Measurements from ENCODE around the gene UQCRC1. TPM values are rescaled to one million over a fixed set of nuclear protein-coding genes. Genes with fewer than 3 reads are reported as not detected.

Gene UQCRC1
- total RNA-seq, 1 donor from 2014 or later: 126 TPM

DNA sequence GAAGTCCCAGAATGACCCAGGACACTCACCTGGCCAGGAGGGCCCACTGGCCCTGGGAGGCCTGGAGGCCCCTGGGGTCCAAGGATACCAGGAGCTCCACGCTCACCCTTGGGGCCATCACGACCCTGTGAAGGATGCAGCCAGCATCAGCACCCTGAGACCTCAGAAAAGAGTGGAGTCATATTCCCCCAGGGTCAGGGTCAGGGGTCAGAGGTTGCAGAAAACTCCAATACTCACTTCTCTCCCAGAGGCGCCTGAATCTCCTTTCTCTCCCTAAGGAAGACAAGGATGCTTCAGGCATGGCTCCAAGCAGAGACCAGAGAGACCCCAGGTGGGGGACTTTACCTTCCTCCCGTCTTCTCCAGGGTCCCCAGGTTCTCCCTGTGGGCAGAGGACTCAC lies 32.8 kb downstream of the UQCRC1 start:
- H3K4me1 ChIP-seq: no peaks in the 10 kb centered on the region
- H3K4me3 ChIP-seq: no peak overlapping the region
- intact Hi-C loops (cut with DNase I): no loop called here
- no peak for DNase-seq
- ATAC-seq: no peak
- H3K9me3 ChIP-seq: no peaks in the 10 kb centered on the region
- no peaks in the 10 kb centered on the region for H3K36me3 ChIP-seq
- TF ChIP-seq, protein P1, sequence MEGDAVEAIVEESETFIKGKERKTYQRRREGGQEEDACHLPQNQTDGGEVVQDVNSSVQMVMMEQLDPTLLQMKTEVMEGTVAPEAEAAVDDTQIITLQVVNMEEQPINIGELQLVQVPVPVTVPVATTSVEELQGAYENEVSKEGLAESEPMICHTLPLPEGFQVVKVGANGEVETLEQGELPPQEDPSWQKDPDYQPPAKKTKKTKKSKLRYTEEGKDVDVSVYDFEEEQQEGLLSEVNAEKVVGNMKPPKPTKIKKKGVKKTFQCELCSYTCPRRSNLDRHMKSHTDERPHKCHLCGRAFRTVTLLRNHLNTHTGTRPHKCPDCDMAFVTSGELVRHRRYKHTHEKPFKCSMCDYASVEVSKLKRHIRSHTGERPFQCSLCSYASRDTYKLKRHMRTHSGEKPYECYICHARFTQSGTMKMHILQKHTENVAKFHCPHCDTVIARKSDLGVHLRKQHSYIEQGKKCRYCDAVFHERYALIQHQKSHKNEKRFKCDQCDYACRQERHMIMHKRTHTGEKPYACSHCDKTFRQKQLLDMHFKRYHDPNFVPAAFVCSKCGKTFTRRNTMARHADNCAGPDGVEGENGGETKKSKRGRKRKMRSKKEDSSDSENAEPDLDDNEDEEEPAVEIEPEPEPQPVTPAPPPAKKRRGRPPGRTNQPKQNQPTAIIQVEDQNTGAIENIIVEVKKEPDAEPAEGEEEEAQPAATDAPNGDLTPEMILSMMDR (IDR thresholded peaks at IDR 0.05): no peak
- no peak overlapping the region for H3K27ac ChIP-seq
- no peaks in the 10 kb centered on the region for H3K27me3 ChIP-seq

GRCh38 chr3:48575366-48575765 lies 34.1 kb downstream of the UQCRC1 start:
- Histone ChIP-seq H3K27ac (no peak overlapping the region), H3K9me3 (no peaks in the 10 kb centered on the region), H3K36me3 (no peaks in the 10 kb centered on the region), H3K27me3 (no peaks in the 10 kb centered on the region), H3K4me1 (no peaks in the 10 kb centered on the region), H3K4me3 (no peak overlapping the region)
- ATAC-seq: no peak
- DNase-seq: no peak
- TF ChIP-seq, protein P1 (IDR thresholded peaks at IDR 0.05): no peak
- intact Hi-C loops (cut with DNase I): no loop called here

DNA sequence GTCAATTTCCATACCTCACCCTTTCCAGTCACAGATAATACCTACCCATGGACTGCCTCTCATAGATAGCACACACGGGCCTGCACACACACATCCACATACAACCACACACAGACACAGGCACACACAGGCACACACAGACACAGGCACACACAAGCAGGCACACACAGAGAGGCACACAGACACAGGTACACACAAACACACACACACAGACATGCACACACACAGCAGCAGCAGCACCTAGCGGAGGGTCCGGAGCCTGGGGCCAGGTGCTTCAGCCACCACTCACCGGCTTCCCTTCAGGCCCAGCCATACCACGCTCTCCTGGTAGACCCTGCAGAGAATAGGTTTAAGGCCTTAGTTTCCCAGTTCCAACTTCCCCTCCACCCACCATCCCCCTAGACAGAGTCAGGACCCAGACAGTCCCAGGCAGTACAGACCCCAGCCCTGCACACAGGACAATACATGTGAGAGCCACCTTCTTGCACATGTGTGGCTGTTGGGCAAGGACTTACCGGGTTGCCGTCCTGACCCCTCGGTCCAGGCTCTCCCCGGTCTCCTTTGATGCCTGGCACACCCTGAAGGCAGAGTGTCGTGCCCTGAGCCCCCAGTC lies 35.4 kb downstream of the UQCRC1 start:
- Histone ChIP-seq H3K27me3 (no peaks in the 10 kb centered on the region), H3K27ac (no peak overlapping the region), H3K4me3 (no peak overlapping the region), H3K4me1 (no peaks in the 10 kb centered on the region), H3K9me3 (no peaks in the 10 kb centered on the region), H3K36me3 (no peaks in the 10 kb centered on the region)
- intact Hi-C loops (cut with DNase I): no loop called here
- TF ChIP-seq, protein P1 (IDR thresholded peaks at IDR 0.05): no peak
- no peak for DNase-seq
- no peak for ATAC-seq

- no peaks in the 10 kb centered on the region for H3K36me3 ChIP-seq
- ATAC-seq: no peak
- DNase-seq: no peak
- H3K9me3 ChIP-seq: no peaks in the 10 kb centered on the region
- no peaks in the 10 kb centered on the region for H3K4me1 ChIP-seq
- TF ChIP-seq, protein P1 (IDR thresholded peaks at IDR 0.05): no peak
- H3K27me3 ChIP-seq: no peaks in the 10 kb centered on the region
- no peak overlapping the region for H3K27ac ChIP-seq
- H3K4me3 ChIP-seq: no peak overlapping the region
- intact Hi-C loops (cut with DNase I): no loop called here
Measured at GRCh38 chr3:48572517-48572916, 36.9 kb downstream of the UQCRC1 start.

DNA sequence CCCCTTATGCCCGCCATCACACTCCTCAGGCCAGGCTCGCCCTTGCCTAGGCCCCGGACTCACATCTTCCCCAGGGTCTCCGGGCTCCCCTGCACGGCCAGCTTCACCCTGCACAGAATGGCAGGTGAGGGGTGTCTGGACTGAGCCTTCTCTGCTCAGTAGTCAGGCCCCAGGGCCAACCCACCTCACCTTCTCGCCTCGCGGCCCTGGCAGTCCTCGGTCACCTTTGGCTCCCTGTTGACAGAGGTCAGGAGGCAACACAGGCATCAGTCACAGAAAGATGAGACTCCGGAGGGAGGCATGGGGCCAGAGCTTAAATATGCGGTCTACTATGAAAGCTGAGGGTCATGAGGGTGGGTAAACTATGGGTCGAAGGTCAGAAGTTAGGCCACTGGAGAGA lies 37.5 kb downstream of the UQCRC1 start:
- no peak overlapping the region for H3K4me3 ChIP-seq
- TF ChIP-seq, protein P1 (IDR thresholded peaks at IDR 0.05): no peak
- intact Hi-C loops (cut with DNase I): no loop called here
- no peaks in the 10 kb centered on the region for H3K4me1 ChIP-seq
- DNase-seq (no peak), ATAC-seq (no peak)
- no peaks in the 10 kb centered on the region for H3K27me3 ChIP-seq
- H3K36me3 ChIP-seq: no peaks in the 10 kb centered on the region
- no peak overlapping the region for H3K27ac ChIP-seq
- no peaks in the 10 kb centered on the region for H3K9me3 ChIP-seq

Measured in upper lobe of right lung (tissue), 1 donor.